Measurements from ENCODE around the gene CEP131. TPM values are rescaled to one million over a fixed set of nuclear protein-coding genes. Genes with fewer than 3 reads are reported as not detected.

Gene CEP131
- 4.5 TPM for polyA plus RNA-seq (2013, experiment 1 of 2)
- polyA plus RNA-seq (2013, experiment 2 of 2), result 4.3 TPM

GRCh38 chr17:81222906-81223761 lies at the start of gene CEP131:
TSS of gene CEP131 (minus strand) at chr17:81222965. CDS start at chr17:81220056, 2,909 bp downstream.
- Histone ChIP-seq H3K4me1 (ENCODE audit: control insufficient read depth, insufficient read depth, low read depth, low read length) (peaks cover 21% of the 10 kb centered on the region), H2BK12ac (ENCODE audit: low read length in 2 of 2) (no peak within 1 kb of the TSS)
- 1% methylated on average over 66 of the region's 79 CpGs for WGBS

DNA sequence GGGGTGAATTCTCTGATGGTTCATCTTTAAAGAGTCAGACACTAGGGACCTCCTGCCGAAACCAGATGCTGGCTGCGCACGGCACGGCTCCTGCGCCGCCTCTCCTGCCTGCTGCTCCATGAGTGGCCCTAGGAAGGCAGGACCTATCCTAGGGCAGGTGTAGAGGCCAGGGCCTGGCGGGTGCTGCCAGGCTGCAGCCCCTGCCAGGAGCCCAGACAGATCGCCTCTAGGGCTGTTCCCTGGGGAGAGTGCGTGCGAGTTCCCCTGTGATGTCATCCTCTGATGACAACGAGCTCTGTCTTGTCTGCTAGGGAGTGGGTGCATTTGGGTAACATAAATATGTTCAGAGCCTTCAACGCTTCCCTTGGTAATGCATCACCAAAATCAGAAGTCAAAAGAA lies 48.5 kb upstream of the CEP131 start:
- no peak overlapping the region for H3K18ac ChIP-seq (ENCODE audit: low read depth in 1 of 2, low read length in 2 of 2)
- H3K79me1 ChIP-seq (replicated peaks; ENCODE audit: low read length, poor library complexity, severe bottlenecking), result peaks cover 9% of the 10 kb centered on the region
- peaks cover 9% of the 10 kb centered on the region for H3K4me1 ChIP-seq (ENCODE audit: control insufficient read depth, insufficient read depth, low read depth, low read length)
- no peak overlapping the region for H2BK12ac ChIP-seq (ENCODE audit: low read length in 2 of 2)
- H3K36me3 ChIP-seq (ENCODE audit: control insufficient read depth in 1 of 2, insufficient read depth in 2 of 2, low read depth in 1 of 2, low read length in 2 of 2), result peaks cover 67 to 75% of the 10 kb centered on the region in 2 experiments
- H2AK5ac ChIP-seq (ENCODE audit: low read length, severe bottlenecking), result no peak overlapping the region
- H3K9me3 ChIP-seq (ENCODE audit: control insufficient read depth, low read length), result no peaks in the 10 kb centered on the region
- WGBS, result 96% methylated on average over 12 of the region's 12 CpGs
- H2BK120ac ChIP-seq (ENCODE audit: low read depth, low read length), result no peak overlapping the region
- no peaks in the 10 kb centered on the region for H3K27me3 ChIP-seq (ENCODE audit: control insufficient read depth in 1 of 2, insufficient read depth in 1 of 2, low read length in 2 of 2)
- no peak for DNase-seq
- no peak overlapping the region for H2BK5ac ChIP-seq (ENCODE audit: low read depth, low read length, poor library complexity, severe bottlenecking)
- no peak overlapping the region for H3K4me2 ChIP-seq (ENCODE audit: low read length, poor library complexity, severe bottlenecking)
- H4K91ac ChIP-seq (ENCODE audit: low read length), result no peak overlapping the region
- no peak overlapping the region for H3K23ac ChIP-seq (ENCODE audit: low read length in 2 of 2)
- no peak overlapping the region for H4K8ac ChIP-seq (ENCODE audit: low read length)
- no peak overlapping the region for H3K4me3 ChIP-seq (ENCODE audit: insufficient read depth in 1 of 2, low read depth in 1 of 2, low read length in 2 of 2)
- no peak overlapping the region for H2AFZ ChIP-seq (ENCODE audit: low read depth, low read length)
- H3K4ac ChIP-seq (ENCODE audit: low read depth in 1 of 2, low read length in 2 of 2), result no peak overlapping the region
- no peak overlapping the region for H3K14ac ChIP-seq (ENCODE audit: low read length in 2 of 2)
- no peak overlapping the region for H3K27ac ChIP-seq (ENCODE audit: low read length, poor library complexity, severe bottlenecking)
- H2BK15ac ChIP-seq (ENCODE audit: low read depth, poor library complexity, severe bottlenecking), result no peak overlapping the region
- no peak overlapping the region for H3K9ac ChIP-seq (ENCODE audit: low read length)

More at GRCh38 chr17:81222906-81223761, at the start of gene CEP131:
- peak within 1 kb of the TSS; percentile 61 for H4K91ac ChIP-seq (ENCODE audit: low read length)
- peaks cover 5 to 20% of the 10 kb centered on the region in 2 experiments for H3K36me3 ChIP-seq (ENCODE audit: control insufficient read depth in 1 of 2, insufficient read depth in 2 of 2, low read depth in 1 of 2, low read length in 2 of 2)
- peak within 1 kb of the TSS; percentile 85 to 93 for H3K4me3 ChIP-seq (ENCODE audit: insufficient read depth in 1 of 2, low read depth in 1 of 2, low read length in 2 of 2)
- peak within 1 kb of the TSS; percentile 79 for H3K9ac ChIP-seq (ENCODE audit: low read length)
- H3K27ac ChIP-seq (ENCODE audit: low read length, poor library complexity, severe bottlenecking), result no peak within 1 kb of the TSS
- peak within 1 kb of the TSS in 1 of 2 experiments; percentile 23 for H3K23ac ChIP-seq (ENCODE audit: low read length in 2 of 2)
- H3K27me3 ChIP-seq (ENCODE audit: control insufficient read depth in 1 of 2, insufficient read depth in 1 of 2, low read length in 2 of 2), result no peaks in the 10 kb centered on the region
- H3K79me1 ChIP-seq (replicated peaks; ENCODE audit: low read length, poor library complexity, severe bottlenecking), result peaks cover 28% of the 10 kb centered on the region
- peak within 1 kb of the TSS; percentile 94 for H4K8ac ChIP-seq (ENCODE audit: low read length)
- DNase-seq, result peak; percentile 98
- peaks cover 3% of the 10 kb centered on the region for H3K9me3 ChIP-seq (ENCODE audit: control insufficient read depth, low read length)
- H3K14ac ChIP-seq (ENCODE audit: low read length in 2 of 2), result peak within 1 kb of the TSS in 1 of 2 experiments; percentile 93
- peak within 1 kb of the TSS; percentile 67 for H2BK15ac ChIP-seq (ENCODE audit: low read depth, poor library complexity, severe bottlenecking)
- no peak within 1 kb of the TSS for H2AK5ac ChIP-seq (ENCODE audit: low read length, severe bottlenecking)
- H2BK120ac ChIP-seq (ENCODE audit: low read depth, low read length), result peak within 1 kb of the TSS; percentile 52
- peak within 1 kb of the TSS; percentile 46 to 70 for H3K18ac ChIP-seq (ENCODE audit: low read depth in 1 of 2, low read length in 2 of 2)
- H2BK5ac ChIP-seq (ENCODE audit: low read depth, low read length, poor library complexity, severe bottlenecking), result no peak within 1 kb of the TSS
- H3K4me2 ChIP-seq (ENCODE audit: low read length, poor library complexity, severe bottlenecking), result peak within 1 kb of the TSS; percentile 91
- peak within 1 kb of the TSS in 1 of 2 experiments; percentile 42 for H3K4ac ChIP-seq (ENCODE audit: low read depth in 1 of 2, low read length in 2 of 2)
- peak within 1 kb of the TSS; percentile 95 for H2AFZ ChIP-seq (ENCODE audit: low read depth, low read length)

GRCh38 chr17:81270279-81270678 lies 47.5 kb upstream of the CEP131 start:
- H3K4ac ChIP-seq (ENCODE audit: low read depth in 1 of 2, low read length in 2 of 2), result no peak overlapping the region
- H2BK12ac ChIP-seq (ENCODE audit: low read length in 2 of 2), result no peak overlapping the region
- no peak overlapping the region for H2BK15ac ChIP-seq (ENCODE audit: low read depth, poor library complexity, severe bottlenecking)
- H3K4me1 ChIP-seq (ENCODE audit: control insufficient read depth, insufficient read depth, low read depth, low read length), result peaks cover 9% of the 10 kb centered on the region
- peak overlapping the region in 1 of 2 experiments; percentile 9 for H3K23ac ChIP-seq (ENCODE audit: low read length in 2 of 2)
- no peak overlapping the region for H4K91ac ChIP-seq (ENCODE audit: low read length)
- no peaks in the 10 kb centered on the region for H3K9me3 ChIP-seq (ENCODE audit: control insufficient read depth, low read length)
- no peak overlapping the region for H2BK120ac ChIP-seq (ENCODE audit: low read depth, low read length)
- H2AK5ac ChIP-seq (ENCODE audit: low read length, severe bottlenecking), result no peak overlapping the region
- peaks cover 67 to 76% of the 10 kb centered on the region in 2 experiments for H3K36me3 ChIP-seq (ENCODE audit: control insufficient read depth in 1 of 2, insufficient read depth in 2 of 2, low read depth in 1 of 2, low read length in 2 of 2)
- no peak for DNase-seq
- no peak overlapping the region for H3K27ac ChIP-seq (ENCODE audit: low read length, poor library complexity, severe bottlenecking)
- WGBS, result 97% methylated on average over 18 of the region's 18 CpGs
- H3K14ac ChIP-seq (ENCODE audit: low read length in 2 of 2), result no peak overlapping the region
- no peaks in the 10 kb centered on the region for H3K27me3 ChIP-seq (ENCODE audit: control insufficient read depth in 1 of 2, insufficient read depth in 1 of 2, low read length in 2 of 2)
- no peak overlapping the region for H3K4me2 ChIP-seq (ENCODE audit: low read length, poor library complexity, severe bottlenecking)
- H2AFZ ChIP-seq (ENCODE audit: low read depth, low read length), result no peak overlapping the region
- H4K8ac ChIP-seq (ENCODE audit: low read length), result no peak overlapping the region
- peaks cover 14% of the 10 kb centered on the region for H3K79me1 ChIP-seq (replicated peaks; ENCODE audit: low read length, poor library complexity, severe bottlenecking)
- H2BK5ac ChIP-seq (ENCODE audit: low read depth, low read length, poor library complexity, severe bottlenecking), result no peak overlapping the region
- no peak overlapping the region for H3K9ac ChIP-seq (ENCODE audit: low read length)
- H3K4me3 ChIP-seq (ENCODE audit: insufficient read depth in 1 of 2, low read depth in 1 of 2, low read length in 2 of 2), result no peak overlapping the region
- no peak overlapping the region for H3K18ac ChIP-seq (ENCODE audit: low read depth in 1 of 2, low read length in 2 of 2)

DNA sequence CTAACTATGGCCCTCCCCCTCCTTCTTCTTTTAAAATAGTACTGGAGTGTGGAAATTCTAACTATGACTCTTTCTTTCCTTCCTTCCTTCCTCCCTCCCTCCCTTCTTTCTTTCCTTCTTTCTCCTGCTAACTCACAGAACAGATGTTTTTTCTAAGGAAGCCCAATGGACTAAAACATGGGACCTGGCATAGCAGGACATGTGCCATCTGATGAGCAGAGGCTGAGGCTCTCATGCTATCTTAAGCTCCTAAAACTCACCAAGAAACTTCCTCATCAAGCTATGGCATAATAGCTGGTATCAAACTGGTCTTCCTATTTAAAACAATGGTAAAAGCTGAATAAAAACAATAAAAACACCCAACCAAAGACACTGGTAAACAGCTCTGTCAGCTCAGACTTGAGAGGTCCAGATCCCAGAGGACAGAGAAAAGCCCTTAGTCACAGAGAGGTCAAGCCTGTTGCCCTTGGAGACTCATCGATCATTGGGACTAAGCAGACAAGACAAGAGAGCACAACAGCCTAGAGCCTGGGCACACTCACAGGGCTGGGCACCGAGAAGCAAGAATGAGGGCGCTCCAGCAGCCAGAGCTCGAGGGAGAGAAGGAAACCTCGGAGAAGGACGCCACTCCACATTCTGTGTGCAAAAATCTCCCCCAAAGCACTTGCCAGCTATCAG lies 44.8 kb upstream of the CEP131 start:
- Histone ChIP-seq H3K4me3 (ENCODE audit: insufficient read depth in 1 of 2, low read depth in 1 of 2, low read length in 2 of 2) (no peak overlapping the region), H2AFZ (ENCODE audit: low read depth, low read length) (no peak overlapping the region), H3K4me2 (ENCODE audit: low read length, poor library complexity, severe bottlenecking) (no peak overlapping the region), H3K79me1 (replicated peaks; ENCODE audit: low read length, poor library complexity, severe bottlenecking) (peaks cover 21% of the 10 kb centered on the region), H4K91ac (ENCODE audit: low read length) (no peak overlapping the region), H3K27ac (ENCODE audit: low read length, poor library complexity, severe bottlenecking) (no peak overlapping the region), H4K8ac (ENCODE audit: low read length) (no peak overlapping the region), H3K9ac (ENCODE audit: low read length) (no peak overlapping the region), H2BK15ac (ENCODE audit: low read depth, poor library complexity, severe bottlenecking) (no peak overlapping the region), H3K36me3 (ENCODE audit: control insufficient read depth in 1 of 2, insufficient read depth in 2 of 2, low read depth in 1 of 2, low read length in 2 of 2) (peaks cover 66 to 68% of the 10 kb centered on the region in 2 experiments), H3K23ac (ENCODE audit: low read length in 2 of 2) (no peak overlapping the region), H2AK5ac (ENCODE audit: low read length, severe bottlenecking) (no peak overlapping the region), H2BK120ac (ENCODE audit: low read depth, low read length) (no peak overlapping the region), H3K14ac (ENCODE audit: low read length in 2 of 2) (no peak overlapping the region), H2BK12ac (ENCODE audit: low read length in 2 of 2) (no peak overlapping the region), H3K4me1 (ENCODE audit: control insufficient read depth, insufficient read depth, low read depth, low read length) (peaks cover 9% of the 10 kb centered on the region), H3K4ac (ENCODE audit: low read depth in 1 of 2, low read length in 2 of 2) (no peak overlapping the region), H2BK5ac (ENCODE audit: low read depth, low read length, poor library complexity, severe bottlenecking) (no peak overlapping the region), H3K9me3 (ENCODE audit: control insufficient read depth, low read length) (no peaks in the 10 kb centered on the region), H3K27me3 (ENCODE audit: control insufficient read depth in 1 of 2, insufficient read depth in 1 of 2, low read length in 2 of 2) (no peaks in the 10 kb centered on the region), H3K18ac (ENCODE audit: low read depth in 1 of 2, low read length in 2 of 2) (no peak overlapping the region)
- peak; percentile 37 for DNase-seq
- WGBS, result 89% methylated on average over 6 of the region's 6 CpGs
